C4-2B (cell line): ENCODE results near the gene STAU1.
"Not testable (repeated sequence)": the region's sequence is repeated elsewhere in the genome, so short reads cannot be mapped to it uniquely, and the experiment has no call there.

ENCODE experiments used
- ZFX ChIP-seq: fragments of 450-650 bp; IDR thresholded peaks from 2 replicates; pipeline ENCODE4 v1.6.1; 2017
- TF ChIP-seq, protein P1 (sequence below): fragments of 450-650 bp; conservative IDR thresholded peaks from 2 replicates; pipeline ENCODE4 v1.5.1; 2017; ENCODE audit warnings: mild to moderate bottlenecking

DNA sequence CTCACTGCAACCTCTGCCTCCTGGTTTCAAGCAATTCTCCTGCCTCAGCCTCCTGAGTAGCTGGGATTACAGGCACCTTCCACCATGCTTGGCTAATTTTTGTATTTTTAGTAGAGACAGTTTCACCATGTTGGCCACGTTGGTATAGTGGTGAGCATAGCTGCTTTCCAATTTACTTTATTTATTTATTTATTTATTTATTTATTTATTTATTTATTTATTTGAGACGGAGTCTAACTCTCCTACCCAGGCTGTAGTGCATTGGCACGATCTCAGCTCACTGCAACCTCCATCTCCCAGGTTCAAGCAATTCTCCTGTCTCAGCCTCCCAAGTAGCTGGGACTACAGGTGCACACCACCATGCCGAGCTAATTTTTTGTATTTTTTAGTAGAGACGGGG lies 87.8 kb downstream of the STAU1 start:
- TF ChIP-seq, protein P1, sequence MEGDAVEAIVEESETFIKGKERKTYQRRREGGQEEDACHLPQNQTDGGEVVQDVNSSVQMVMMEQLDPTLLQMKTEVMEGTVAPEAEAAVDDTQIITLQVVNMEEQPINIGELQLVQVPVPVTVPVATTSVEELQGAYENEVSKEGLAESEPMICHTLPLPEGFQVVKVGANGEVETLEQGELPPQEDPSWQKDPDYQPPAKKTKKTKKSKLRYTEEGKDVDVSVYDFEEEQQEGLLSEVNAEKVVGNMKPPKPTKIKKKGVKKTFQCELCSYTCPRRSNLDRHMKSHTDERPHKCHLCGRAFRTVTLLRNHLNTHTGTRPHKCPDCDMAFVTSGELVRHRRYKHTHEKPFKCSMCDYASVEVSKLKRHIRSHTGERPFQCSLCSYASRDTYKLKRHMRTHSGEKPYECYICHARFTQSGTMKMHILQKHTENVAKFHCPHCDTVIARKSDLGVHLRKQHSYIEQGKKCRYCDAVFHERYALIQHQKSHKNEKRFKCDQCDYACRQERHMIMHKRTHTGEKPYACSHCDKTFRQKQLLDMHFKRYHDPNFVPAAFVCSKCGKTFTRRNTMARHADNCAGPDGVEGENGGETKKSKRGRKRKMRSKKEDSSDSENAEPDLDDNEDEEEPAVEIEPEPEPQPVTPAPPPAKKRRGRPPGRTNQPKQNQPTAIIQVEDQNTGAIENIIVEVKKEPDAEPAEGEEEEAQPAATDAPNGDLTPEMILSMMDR, result not testable (repeated sequence)
- TF ChIP-seq ZFX, result not testable (repeated sequence)
